Hematopoietic multipotent progenitor cell (in vitro differentiated cells): ENCODE data around the gene SEC63. TPM values are rescaled to one million over a fixed set of nuclear protein-coding genes. Genes with fewer than 3 reads are reported as not detected.
"Not testable (repeated sequence)": the region's sequence is repeated elsewhere in the genome, so short reads cannot be mapped to it uniquely, and the experiment has no call there.

Source experiments
- DNase-seq, 3 donors: peaks; one replicate each; pipeline ENCODE4 v3.0.0-alpha.2; 2011 to 2015; ENCODE audit warnings: low read depth in 2 of 3, low spot score in 2 of 3
- total RNA-seq: library from RNA; depleted of rRNA; stranded (reverse); fragments of >200 nt; gene quantifications from one replicate; pipeline ENCODE4 v1.2.3, GENCODE V29; 2012

The SEC63 gene
- total RNA-seq, 1 donor, result 10.5 TPM

DNA sequence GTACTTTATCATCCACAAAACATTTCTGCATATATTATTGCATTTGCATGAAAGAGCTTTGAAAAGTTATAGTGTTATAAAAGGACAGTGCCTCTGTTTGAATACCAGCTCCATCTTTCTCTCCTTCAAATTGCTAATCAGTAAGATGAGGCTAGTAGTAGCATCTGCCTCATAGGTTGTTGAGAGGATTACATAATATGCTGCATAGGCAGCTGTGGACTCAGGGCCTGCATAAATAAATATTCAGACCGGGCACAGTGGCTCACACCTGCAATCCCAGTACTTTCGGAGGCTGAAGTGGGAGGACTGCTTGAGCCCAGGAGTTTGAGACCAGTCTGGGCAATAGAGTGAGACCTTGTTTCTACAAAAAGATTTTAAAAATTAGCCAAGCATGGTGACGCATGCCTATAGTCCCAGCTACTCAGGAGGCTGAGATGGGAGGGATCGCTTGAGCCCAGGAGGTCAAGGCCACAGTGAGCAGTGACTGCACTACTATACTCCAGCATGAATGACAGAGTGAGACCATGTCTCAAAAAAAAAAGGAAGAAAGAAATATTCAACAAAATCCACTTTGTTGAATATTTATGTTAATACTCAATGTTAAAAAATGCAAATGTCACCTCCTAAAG, 18.3 kb upstream of the SEC63 start:
- no peak for DNase-seq

- DNase-seq, result no peak
These were observed 15.6 kb upstream of the SEC63 start for GRCh38 chr6:107973594-107973993.

DNA sequence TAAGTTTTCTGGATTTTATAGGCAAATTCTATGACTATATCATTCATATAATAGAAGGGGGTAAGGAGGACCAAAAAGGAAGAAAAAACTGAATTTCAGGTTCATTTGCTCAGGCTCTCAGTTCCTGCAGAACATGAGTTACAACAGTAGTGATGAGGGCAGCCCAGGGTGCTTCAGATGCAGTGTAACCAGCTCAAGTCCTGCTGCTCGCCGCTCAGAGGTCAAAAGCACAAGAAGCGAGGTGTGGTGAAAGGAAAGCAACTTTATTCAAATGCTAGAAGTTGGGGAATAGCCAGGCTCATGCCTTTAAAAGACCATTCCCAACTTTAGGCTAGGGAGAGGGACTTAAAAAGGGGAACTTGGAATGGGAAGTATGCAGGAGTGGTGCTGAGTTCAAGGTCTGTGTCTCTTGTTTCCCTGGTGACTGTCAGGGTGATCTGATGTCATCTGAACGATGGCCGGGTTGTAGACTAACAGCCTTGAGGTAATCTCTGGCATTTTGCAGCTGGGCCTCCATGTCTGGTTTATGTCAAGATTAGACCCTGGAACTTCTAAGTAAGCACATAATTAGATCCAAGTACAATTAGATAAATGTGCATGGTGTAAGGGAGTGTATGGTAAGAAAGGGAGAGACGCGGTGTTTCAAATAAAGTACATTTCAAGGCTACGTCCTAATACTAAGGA, 14.5 kb upstream of the SEC63 start:
- DNase-seq, result no peak

DNA sequence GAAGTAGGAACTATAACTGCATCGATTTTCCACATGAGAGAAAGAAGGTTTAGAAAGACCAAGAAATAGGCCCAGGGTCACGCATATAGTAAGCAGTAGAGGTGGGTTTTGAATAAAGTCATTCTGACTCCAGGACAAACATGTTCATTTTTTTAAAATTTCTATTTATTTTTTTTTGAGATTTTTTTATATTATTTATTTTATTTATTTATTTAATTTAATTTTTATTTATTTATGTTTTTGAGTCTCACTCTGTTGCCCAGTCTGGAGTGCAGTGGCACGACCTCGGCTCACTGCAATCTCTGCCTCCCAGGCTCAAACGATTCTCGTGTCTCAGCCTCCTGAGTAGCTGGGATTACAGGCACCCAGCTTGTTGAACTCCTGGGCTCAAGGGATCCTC, 13.2 kb upstream of the SEC63 start:
- no peak for DNase-seq

DNA sequence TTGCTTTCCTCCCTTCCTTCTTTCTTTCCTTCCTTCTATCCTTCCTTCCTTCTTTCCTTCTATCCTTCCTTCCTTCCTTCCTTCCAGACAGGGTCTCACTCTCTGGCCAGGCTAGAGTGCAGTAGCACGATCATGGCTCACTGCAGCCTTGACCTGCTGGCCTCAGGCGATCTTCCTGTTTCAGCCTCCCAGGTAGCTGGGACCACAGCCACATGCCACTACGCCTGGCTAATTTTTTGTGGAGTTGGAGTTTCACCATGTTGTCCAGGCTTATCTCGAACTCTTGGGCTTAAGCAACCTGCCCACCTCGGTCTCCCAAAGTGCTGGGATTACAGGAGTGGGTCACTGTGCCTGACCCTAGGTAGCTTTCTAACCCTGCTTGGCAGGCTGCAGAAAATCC, 12.2 kb upstream of the SEC63 start:
- no peak for DNase-seq

- DNase-seq, result no peak
These were observed 10.1 kb upstream of the SEC63 start for GRCh38 chr6:107968081-107968480.

DNA sequence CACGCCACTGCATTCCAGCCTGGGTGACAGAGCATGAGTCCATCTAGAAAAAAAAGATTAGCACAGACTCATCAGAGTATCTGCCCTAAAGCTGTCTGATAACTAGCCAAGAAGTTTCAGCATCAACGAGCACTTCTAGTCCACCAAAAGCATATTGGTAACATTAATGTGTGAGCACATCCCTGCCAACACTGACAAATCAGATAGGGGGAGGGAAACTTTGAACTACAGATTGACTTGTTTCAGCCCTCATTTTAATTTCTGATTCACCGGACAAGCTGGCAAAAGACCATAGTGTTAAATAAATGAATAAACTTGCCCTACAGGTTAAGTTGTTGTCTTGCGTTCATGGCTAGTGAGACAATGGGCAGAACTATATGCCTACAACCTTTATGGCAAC, 7.7 kb upstream of the SEC63 start:
- no peak for DNase-seq

DNA sequence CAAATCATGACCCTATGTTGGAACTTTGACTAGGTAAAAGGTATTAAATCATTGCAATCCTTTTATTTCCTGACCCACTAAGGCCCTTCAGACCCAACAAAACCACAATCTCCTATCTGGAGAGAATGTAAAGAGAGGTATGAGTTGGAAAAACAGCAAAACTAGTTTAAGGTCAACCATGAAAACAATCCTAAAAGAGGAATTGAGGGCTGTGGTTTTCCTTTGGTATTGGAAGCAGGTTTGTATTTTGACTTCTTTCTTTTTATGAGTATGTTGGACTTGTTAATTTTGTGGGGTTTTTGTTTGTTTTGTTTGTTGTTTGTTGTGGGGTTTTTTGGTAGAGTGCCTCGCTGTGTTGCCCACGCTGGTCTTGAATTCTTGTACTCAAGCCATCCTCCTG, 4.7 kb upstream of the SEC63 start:
- DNase-seq, result no peak

DNA sequence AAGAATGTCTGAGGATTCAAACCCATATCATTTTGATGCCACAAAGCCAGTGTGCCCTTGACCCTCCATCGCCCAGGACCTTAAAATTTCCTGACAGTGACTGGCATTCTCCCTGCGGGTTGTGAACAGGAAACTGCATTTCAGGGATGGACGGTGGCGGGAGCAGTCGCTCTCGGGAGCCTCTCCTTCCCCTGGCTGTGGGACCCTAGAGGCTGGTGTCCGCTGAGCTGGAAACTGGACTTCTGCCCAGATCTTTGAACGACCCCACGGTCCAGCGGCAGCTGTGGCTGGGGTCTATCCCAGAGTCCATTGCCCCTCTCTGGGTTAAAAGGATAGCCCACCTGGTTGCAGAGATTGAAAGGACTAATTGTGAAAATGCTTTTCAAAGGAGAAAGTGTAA, 1.4 kb upstream of the SEC63 start:
- no peak for DNase-seq

DNA sequence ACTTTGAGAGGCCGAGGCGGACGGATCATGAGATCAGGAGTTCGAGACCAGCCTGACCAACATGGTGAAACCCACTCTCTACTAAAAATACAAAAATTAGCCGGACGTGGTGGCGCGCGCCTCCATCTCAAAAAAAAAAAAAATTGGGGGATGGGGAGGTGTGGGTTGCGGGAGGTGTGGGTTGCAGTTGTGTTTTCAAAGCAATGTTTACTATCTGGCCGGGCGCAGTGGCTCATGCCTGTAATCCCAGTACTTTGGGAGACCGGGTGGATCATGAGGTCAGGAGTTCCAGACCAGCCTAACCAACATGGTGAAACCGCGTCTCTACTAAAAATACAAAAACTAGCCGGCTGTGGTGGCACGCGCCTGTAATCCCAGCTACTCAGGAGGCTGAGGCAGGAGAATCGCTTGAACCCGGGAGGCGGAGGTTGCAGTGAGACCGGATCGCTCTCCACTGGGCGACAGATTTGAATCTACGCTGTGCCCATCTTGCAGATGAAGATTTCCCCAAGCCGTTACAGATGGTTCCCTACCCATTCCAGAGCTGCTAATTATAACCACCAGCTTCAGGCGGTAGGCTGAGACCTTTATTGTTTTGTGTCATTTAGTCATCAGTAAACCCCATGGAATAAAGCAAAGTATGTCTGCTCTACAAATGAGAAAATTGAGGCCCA, 818 bp upstream of the SEC63 start:
- DNase-seq, result not testable (repeated sequence)

- peak; percentile 28 to 90 (median 74) for DNase-seq
These were observed 600 bp downstream of the SEC63 start for GRCh38 chr6:107957308-107957908.

DNA sequence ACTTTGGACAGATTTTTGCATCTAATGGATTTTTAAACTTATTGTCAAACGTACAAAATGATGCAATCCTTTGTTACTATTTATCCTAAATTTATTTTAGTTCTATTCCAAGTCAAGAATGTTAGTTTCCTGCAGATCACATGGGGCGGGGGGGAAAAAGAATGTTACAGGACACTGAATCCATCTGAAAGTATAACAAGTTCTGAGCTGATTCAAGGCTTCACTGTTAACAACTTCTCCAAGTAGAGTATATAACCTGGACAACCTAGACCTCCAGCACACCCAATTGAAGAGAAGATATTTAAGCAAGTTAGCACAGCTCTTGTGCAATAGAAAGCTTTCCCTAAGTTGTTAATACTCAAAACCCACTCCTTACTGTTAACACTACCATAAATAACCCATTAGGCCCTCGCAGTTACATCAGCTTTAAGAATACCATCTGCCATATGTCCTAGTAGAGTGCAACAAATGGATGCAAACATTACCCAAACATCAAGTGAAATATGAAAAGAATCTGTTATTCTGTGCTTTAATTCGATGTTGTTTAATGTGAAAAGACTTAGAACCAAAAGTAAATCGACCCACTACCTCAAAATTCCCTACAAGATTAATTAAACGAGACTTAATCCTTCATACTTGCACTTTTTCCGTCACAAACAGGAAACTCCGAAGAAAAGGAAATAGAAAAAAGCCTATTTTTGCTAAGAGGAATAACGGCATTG, 1.3 kb downstream of the SEC63 start:
- DNase-seq, result peak in 2 of 3 donors; percentile 13 to 46

DNA sequence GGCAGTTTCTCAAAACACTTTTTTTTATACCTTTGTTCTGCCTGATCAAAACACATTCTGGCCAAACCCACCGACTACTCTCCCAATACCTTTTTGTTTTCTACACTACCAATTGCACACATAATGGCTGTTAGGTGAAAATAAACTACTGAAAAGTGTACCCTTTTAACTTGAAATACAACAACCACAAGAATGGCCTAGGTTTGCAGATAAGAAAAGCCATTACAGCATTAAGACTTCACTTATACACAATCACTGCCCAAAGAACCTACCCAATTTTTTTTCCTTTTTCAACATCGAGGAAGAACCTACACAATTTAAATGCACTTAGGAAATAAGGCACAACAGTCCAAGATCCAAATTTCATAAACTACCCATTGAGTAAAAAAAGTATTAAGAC, 1.8 kb downstream of the SEC63 start:
- no peak for DNase-seq

DNA sequence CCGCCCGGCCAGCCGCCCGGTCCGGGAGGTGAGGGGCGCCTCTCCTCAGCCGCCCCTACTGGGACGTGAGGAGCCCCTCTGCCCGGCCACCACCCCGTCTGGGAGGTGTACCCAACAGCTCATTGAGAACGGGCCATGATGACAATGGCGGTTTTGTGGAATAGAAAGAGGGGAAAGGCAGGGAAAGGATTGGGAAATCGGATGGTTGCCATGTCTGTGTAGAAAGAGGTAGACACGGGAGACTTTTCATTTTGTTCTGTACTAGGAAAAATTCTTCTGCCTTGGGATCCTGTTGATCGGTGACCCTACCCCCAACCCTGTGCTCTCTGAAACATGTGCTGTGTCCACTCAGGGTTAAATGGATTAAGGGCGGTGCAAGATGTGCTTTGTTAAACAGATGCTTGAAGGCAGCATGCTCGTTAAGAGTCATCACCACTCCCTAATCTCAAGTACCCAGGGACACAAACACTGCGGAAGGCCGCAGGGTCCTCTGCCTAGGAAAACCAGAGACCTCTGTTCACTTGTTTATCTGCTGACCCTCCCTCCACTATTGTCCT, 4.1 kb downstream of the SEC63 start:
- not testable (repeated sequence) for DNase-seq

GRCh38 chr6:107943626-107944439, 14.2 kb downstream of the SEC63 start:
- DNase-seq, result no peak

GRCh38 chr6:107942142-107942541, 15.9 kb downstream of the SEC63 start:
- DNase-seq, result no peak

- DNase-seq, result no peak
These were observed 16.4 kb downstream of the SEC63 start for GRCh38 chr6:107941627-107942026.

- DNase-seq, result no peak
These were observed 16.8 kb downstream of the SEC63 start for GRCh38 chr6:107941199-107941598.

GRCh38 chr6:107936910-107937292, 21.1 kb downstream of the SEC63 start:
- not testable (repeated sequence) for DNase-seq
